ENCODE data around the gene EXOSC2. TPM values are rescaled to one million over a fixed set of nuclear protein-coding genes. Genes with fewer than 3 reads are reported as not detected.

EXOSC2 gene
- total and polyA plus RNA-seq, 2 of the 4 experiments (the other 2 are of a cell fraction) = 27.0 to 48.6 TPM

DNA sequence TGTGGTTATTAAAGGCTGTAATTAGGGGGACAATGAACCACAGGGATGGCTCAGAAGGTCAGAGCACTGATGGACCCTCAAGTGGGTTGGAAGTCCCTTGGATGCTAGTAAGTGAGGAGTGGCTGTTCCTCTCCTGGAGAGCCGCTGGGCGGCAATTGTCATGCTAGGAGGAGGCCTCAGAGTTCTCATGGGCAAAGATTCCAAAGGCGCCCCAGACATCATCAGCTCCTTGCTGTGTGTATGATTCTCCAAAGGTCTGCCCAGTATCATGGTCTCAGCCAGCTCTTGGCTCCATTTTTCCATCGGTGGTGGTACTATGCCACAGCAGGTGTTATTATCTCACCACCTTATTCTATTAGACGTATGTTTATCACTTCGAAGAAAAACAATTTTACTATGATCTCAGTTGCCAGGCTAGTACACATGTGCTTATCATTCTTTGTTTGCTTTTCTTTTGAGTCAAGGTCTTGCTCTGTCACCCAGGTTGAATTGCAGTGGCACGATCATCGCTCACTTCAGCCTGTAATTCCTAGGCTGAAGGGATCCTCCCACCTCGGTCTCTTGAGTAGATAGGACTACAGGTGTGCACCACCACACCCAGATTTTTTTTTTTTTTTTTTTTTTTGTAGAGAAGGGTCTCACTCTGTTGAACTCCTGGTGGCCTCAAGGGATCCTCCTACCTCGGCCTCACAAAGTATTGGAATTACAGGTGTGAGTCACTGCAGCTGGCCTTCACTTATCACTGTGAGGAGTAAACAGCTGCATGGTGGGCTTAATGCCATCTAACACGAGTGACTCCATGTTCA lies 46.8 kb downstream of the EXOSC2 start:
- no peak overlapping the region for H4K91ac ChIP-seq (ENCODE audit: insufficient read depth, low read depth, low read length)
- no peak overlapping the region for H3K27ac ChIP-seq (ENCODE audit: insufficient read depth, low read length)
- H3K79me1 ChIP-seq (ENCODE audit: low read depth in 1 of 2, low read length in 2 of 2) = peaks cover 40 to 74% of the 10 kb centered on the region in 2 experiments
- no peak overlapping the region; the same call in 2 of the 3 replicates for H2BK15ac ChIP-seq (ENCODE audit: low read depth, low read length)
- H3K4me3 ChIP-seq (ENCODE audit: insufficient read depth, low read depth, low read length) = no peak overlapping the region
- peaks cover 2% of the 10 kb centered on the region; the same call in 1 of the 2 replicates for H3K36me3 ChIP-seq (ENCODE audit: control insufficient read depth, insufficient read depth, low read length)
- no peak overlapping the region for H3K56ac ChIP-seq (ENCODE audit: extremely low read depth, insufficient read depth, low read length)
- peaks cover 4% of the 10 kb centered on the region for H3K4me1 ChIP-seq (ENCODE audit: control insufficient read depth, insufficient read depth, low read length)
- ATAC-seq (ENCODE audit: low read depth) (no peak), DNase-seq (no peak)
- ChIA-PET CTCF (no interaction called here), POLR2A (ENCODE audit: unreplicated experiment) (no interaction called here)
- H3K9me3 ChIP-seq (ENCODE audit: control insufficient read depth, insufficient read depth, low read length) = no peaks in the 10 kb centered on the region
- 76% methylated on average over 2 of the region's 11 CpGs; no CpG with 5 or more reads in 1 of the 2 experiments for WGBS, 2 experiments (ENCODE audit: extremely low coverage in 2 of 2, insufficient read length in 1 of 2)
- H2BK120ac ChIP-seq (ENCODE audit: low read depth, low read length) = no peak overlapping the region
- H3K4ac ChIP-seq (ENCODE audit: low read depth, low read length) = no peak overlapping the region
- H2BK20ac ChIP-seq (ENCODE audit: low read depth, low read length) = no peak overlapping the region
- no peak overlapping the region for H3K4me2 ChIP-seq (ENCODE audit: low read depth, low read length)
- H2AK5ac ChIP-seq (ENCODE audit: low read depth, low read length) = no peak overlapping the region; the same call in 1 of the 2 replicates
- no peak overlapping the region for H2BK5ac ChIP-seq (ENCODE audit: low read depth, low read length, poor library complexity, severe bottlenecking)
- H2AK9ac ChIP-seq (replicated peaks; ENCODE audit: low read depth, low read length, poor library complexity) = no peak overlapping the region
- peaks cover 7% of the 10 kb centered on the region; the same call in 1 of the 2 replicates for H4K20me1 ChIP-seq (ENCODE audit: insufficient read depth, low read length)
- H3K18ac ChIP-seq (ENCODE audit: low read depth, low read length) = no peak overlapping the region
- no TSS peak for BruUV-seq (replicated peaks)
- no peak overlapping the region for H3K9ac ChIP-seq (ENCODE audit: low read depth, low read length)
- H3K27me3 ChIP-seq (ENCODE audit: control insufficient read depth, insufficient read depth, low read length) = no peaks in the 10 kb centered on the region
- peaks cover 12% of the 10 kb centered on the region; the same call in 1 of the 2 replicates for H3K9me1 ChIP-seq (ENCODE audit: insufficient read depth, low read length)
- H4K5ac ChIP-seq (ENCODE audit: low read depth, low read length) = no peak overlapping the region
- no peak overlapping the region for H4K8ac ChIP-seq (ENCODE audit: low read depth in 2 of 2, low read length in 2 of 2)
- H3K23ac ChIP-seq (ENCODE audit: low read depth, low read length) = no peak overlapping the region
- dilution Hi-C loops (cut with HindIII; ENCODE audit: low sequenced_read_pairs, unreplicated experiment) = no loop called here
- H2AFZ ChIP-seq (replicated peaks; ENCODE audit: low read length, poor library complexity) = no peak overlapping the region
- intact Hi-C loops (cut with micrococcal nuclease) = no loop called here
- in situ Hi-C loops (cut with MboI; ENCODE audit: low sequenced_read_pairs) = no loop called here
- H3K14ac ChIP-seq (replicated peaks; ENCODE audit: low read depth, low read length) = no peak overlapping the region
- no peak for TF ChIP-seq SMC3 (IDR thresholded peaks at IDR 0.05; ENCODE audit: low read depth, low read length)
- TF ChIP-seq CHD1 (IDR thresholded peaks at IDR 0.05; ENCODE audit: low read depth, low read length) = no peak
- no peak for TF ChIP-seq MXI1 (IDR thresholded peaks at IDR 0.05; ENCODE audit: borderline replicate concordance, low read depth, low read length)
- no peak for TF ChIP-seq RFX5 (IDR thresholded peaks at IDR 0.05; ENCODE audit: low read depth, low read length)
- no peak for TF ChIP-seq BHLHE40 (IDR thresholded peaks at IDR 0.05; ENCODE audit: low read depth, low read length)
- no peak for TF ChIP-seq POLR2A (IDR thresholded peaks at IDR 0.05; ENCODE audit: low read depth, low read length)
- TF ChIP-seq CEBPB (IDR thresholded peaks at IDR 0.05; ENCODE audit: low read depth, low read length) = no peak
- TF ChIP-seq RAD21 (IDR thresholded peaks at IDR 0.05; ENCODE audit: low read length) = no peak
- no peak for TF ChIP-seq USF2 (IDR thresholded peaks at IDR 0.05; ENCODE audit: low read depth, low read length)
- no peak for TF ChIP-seq FOS (IDR thresholded peaks at IDR 0.05; ENCODE audit: low read depth, low read length)
- TF ChIP-seq RCOR1 (IDR thresholded peaks at IDR 0.05; ENCODE audit: insufficient replicate concordance, low read length) = no peak
- TF ChIP-seq MAFK (IDR thresholded peaks at IDR 0.05; ENCODE audit: low read depth, low read length) = no peak
- no peak for TF ChIP-seq MAZ (IDR thresholded peaks at IDR 0.05; ENCODE audit: borderline replicate concordance, low read depth, low read length)
- no peak for TF ChIP-seq ELK1 (IDR thresholded peaks at IDR 0.05; ENCODE audit: borderline replicate concordance, low read depth, low read length)
- TF ChIP-seq NFE2L2 (IDR thresholded peaks at IDR 0.05; ENCODE audit: low read depth, low read length) = no peak
